OCI-LY7 (cell line): Measurements from ENCODE around the gene APH1B. TPM values are rescaled to one million over a fixed set of nuclear protein-coding genes. Genes with fewer than 3 reads are reported as not detected.
"Not testable (repeated sequence)": the region's sequence is repeated elsewhere in the genome, so short reads cannot be mapped to it uniquely, and the experiment has no call there.

Experiments used
- BruUV-seq: library from RNA; stranded (reverse); fragments of 400-500 nt; replicated peaks from 2 replicates; lab custom pipeline; 2021; lab: Mats Ljungman, UMichigan
- CTCF ChIA-PET: fragments of 300-600 bp; sonication (Branson Sonifier 250); formaldehyde crosslinking; loops from one replicate; lab custom pipeline; 2022; ENCODE audit warnings: antibody characterized with exemption; ENCODE audit not compliant: unreplicated experiment; lab: Charles Lee
- POLR2A ChIA-PET: fragments of 300-600 bp; sonication (Branson Sonifier 250); formaldehyde crosslinking; loops from one replicate; lab custom pipeline; 2022; ENCODE audit warnings: antibody characterized with exemption; lab: Charles Lee
- DNase-seq: peaks from one replicate; pipeline ENCODE4 v3.0.0-alpha.2; 2015; ENCODE audit warnings: low spot score
- H2AFZ ChIP-seq: fragments of 200-600 bp; sonication (generic), shearing (Covaris generic); 2 replicates; pipeline ENCODE4 v1.6.1; 2014; ENCODE audit warnings: mild to moderate bottlenecking, antibody characterized with exemption, low read length, moderate library complexity
- H3K27ac ChIP-seq: fragments of 200-600 bp; sonication (generic); 2 replicates; pipeline ENCODE4 v1.5.1; 2014; ENCODE audit warnings: mixed run types, low read depth, mild to moderate bottlenecking, moderate library complexity, low read length, inconsistent platforms; ENCODE audit not compliant: poor library complexity, severe bottlenecking
- H3K36me3 ChIP-seq: fragments of 200-600 bp; sonication (generic); 2 replicates; pipeline ENCODE4 v1.6.1; 2014; ENCODE audit warnings: mild to moderate bottlenecking, antibody characterized with exemption, low read length, moderate library complexity, mixed read lengths; ENCODE audit not compliant: insufficient read depth
- H3K4me1 ChIP-seq: fragments of 200-600 bp; sonication (generic); 2 replicates; pipeline ENCODE4 v1.5.1; 2014; ENCODE audit warnings: mild to moderate bottlenecking, low read length; ENCODE audit not compliant: insufficient read depth, poor library complexity, severe bottlenecking
- H3K4me2 ChIP-seq: fragments of 200-600 bp; sonication (generic); 2 replicates; pipeline ENCODE4 v1.6.1; 2014; ENCODE audit warnings: mild to moderate bottlenecking, low read length
- H3K4me3 ChIP-seq: fragments of 200-600 bp; sonication (generic); 2 replicates; pipeline ENCODE4 v1.5.1; 2014; ENCODE audit warnings: mild to moderate bottlenecking, low read depth, low read length; ENCODE audit not compliant: poor library complexity, severe bottlenecking
- H3K79me2 ChIP-seq: fragments of 200-600 bp; sonication (generic); 2 replicates; pipeline ENCODE4 v1.6.1; 2016; ENCODE audit warnings: low read depth, mild to moderate bottlenecking, low read length, moderate library complexity, mixed read lengths; ENCODE audit not compliant: insufficient read depth
- H3K9me2 ChIP-seq: fragments of 200-600 bp; sonication (generic); 2 replicates; pipeline ENCODE4 v1.6.1; 2016; ENCODE audit warnings: mild to moderate bottlenecking, low read length, mixed read lengths; ENCODE audit not compliant: insufficient read depth
- H3K9me3 ChIP-seq: fragments of 200-600 bp; sonication (generic); 2 replicates; pipeline ENCODE4 v1.6.1; 2014; ENCODE audit warnings: mild to moderate bottlenecking, mixed run types, low read length, mixed read lengths
- H4K20me1 ChIP-seq: fragments of 200-600 bp; sonication (generic); 2 replicates; pipeline ENCODE4 v1.6.1; 2014; ENCODE audit warnings: mild to moderate bottlenecking, antibody characterized with exemption, low read length, moderate library complexity, mixed read lengths; ENCODE audit not compliant: insufficient read depth
- EZH2phosphoT487 ChIP-seq: fragments of 200-600 bp; sonication (generic); IDR thresholded peaks from 2 replicates; pipeline ENCODE4 v1.6.1; 2018; ENCODE audit warnings: low read depth, borderline replicate concordance, mild to moderate bottlenecking, mixed run types, antibody characterized with exemption, low read length, moderate library complexity, mixed read lengths
- intact Hi-C: fragments of 100-400 bp; cut with micrococcal nuclease; formaldehyde crosslinking; loops from one replicate; pipeline ENCODE4 v1.10.0; 2022; ENCODE audit not compliant: unreplicated experiment
- total RNA-seq, 2 experiments: library from RNA; depleted of rRNA in 1 of 2; stranded (reverse); fragments of >200 nt in 1 of 2; shearing (Covaris generic) in 1 of 2; gene quantifications; 2 replicates each; pipeline ENCODE4 v1.2.3, GENCODE V29; 2014 to 2022
- TF ChIP-seq, protein P1 (sequence below): fragments of 200-600 bp; sonication (generic); conservative IDR thresholded peaks from 2 replicates; pipeline ENCODE4 v1.5.1; 2014; ENCODE audit warnings: mild to moderate bottlenecking, antibody characterized with exemption, low read length, moderate library complexity, mixed read lengths

Gene APH1B
- total RNA-seq, 2 experiments from 2014 or later: 8.3 to 24.1 TPM

DNA sequence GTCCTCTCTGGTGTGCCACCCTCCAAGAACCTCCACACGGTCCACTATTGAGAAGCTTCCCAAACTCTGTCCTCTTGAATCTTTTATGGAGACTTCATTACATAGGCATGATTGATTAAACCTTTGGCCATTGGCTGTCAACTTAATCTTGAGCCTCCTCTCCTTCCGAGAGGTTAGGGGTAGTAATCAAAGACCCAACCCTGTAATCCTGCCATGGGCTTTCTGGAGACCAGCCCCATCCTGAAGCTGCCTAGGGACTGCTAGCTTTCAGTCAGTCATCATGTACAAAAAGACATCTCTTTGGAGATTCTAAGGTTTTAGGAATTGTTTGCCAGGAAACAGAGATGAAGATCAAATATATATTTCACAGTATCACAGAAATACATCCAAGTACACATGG lies 37.0 kb downstream of the APH1B start:
- no peak overlapping the region for H3K4me3 ChIP-seq
- no peaks in the 10 kb centered on the region for H3K79me2 ChIP-seq
- no TSS peak for BruUV-seq
- H3K36me3 ChIP-seq: no peaks in the 10 kb centered on the region
- H3K4me1 ChIP-seq: no peaks in the 10 kb centered on the region
- no peak for TF ChIP-seq EZH2phosphoT487
- TF ChIP-seq, protein P1, sequence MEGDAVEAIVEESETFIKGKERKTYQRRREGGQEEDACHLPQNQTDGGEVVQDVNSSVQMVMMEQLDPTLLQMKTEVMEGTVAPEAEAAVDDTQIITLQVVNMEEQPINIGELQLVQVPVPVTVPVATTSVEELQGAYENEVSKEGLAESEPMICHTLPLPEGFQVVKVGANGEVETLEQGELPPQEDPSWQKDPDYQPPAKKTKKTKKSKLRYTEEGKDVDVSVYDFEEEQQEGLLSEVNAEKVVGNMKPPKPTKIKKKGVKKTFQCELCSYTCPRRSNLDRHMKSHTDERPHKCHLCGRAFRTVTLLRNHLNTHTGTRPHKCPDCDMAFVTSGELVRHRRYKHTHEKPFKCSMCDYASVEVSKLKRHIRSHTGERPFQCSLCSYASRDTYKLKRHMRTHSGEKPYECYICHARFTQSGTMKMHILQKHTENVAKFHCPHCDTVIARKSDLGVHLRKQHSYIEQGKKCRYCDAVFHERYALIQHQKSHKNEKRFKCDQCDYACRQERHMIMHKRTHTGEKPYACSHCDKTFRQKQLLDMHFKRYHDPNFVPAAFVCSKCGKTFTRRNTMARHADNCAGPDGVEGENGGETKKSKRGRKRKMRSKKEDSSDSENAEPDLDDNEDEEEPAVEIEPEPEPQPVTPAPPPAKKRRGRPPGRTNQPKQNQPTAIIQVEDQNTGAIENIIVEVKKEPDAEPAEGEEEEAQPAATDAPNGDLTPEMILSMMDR: no peak
- DNase-seq: no peak
- H3K9me3 ChIP-seq: no peaks in the 10 kb centered on the region
- H3K4me2 ChIP-seq: no peak overlapping the region
- POLR2A ChIA-PET: no interaction called here
- no peaks in the 10 kb centered on the region for H3K9me2 ChIP-seq
- intact Hi-C loops: no loop called here
- no peaks in the 10 kb centered on the region for H4K20me1 ChIP-seq
- H2AFZ ChIP-seq: no peak overlapping the region
- H3K27ac ChIP-seq: no peak overlapping the region
- CTCF ChIA-PET: no interaction called here

DNA sequence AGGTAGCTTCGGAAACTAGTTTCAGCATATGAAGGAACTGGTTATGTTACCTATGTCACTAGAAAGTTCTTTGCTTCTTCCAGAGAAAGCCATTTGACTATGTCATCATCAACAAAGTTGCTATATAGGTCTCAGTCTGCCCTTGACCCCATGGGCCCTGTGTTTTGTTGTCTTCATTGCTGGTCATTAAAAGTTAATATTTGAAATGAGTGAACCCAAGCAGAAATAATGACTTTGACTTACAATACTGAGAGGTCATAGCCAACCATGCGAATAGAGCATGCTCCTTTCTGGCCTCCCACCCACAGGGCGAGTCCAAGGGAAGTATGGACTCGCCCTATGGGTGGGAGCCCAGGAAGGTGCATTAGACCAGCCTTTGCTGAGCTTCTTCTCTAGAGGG lies 40.9 kb downstream of the APH1B start:
- Histone ChIP-seq H3K79me2 (no peaks in the 10 kb centered on the region), H3K36me3 (no peaks in the 10 kb centered on the region), H2AFZ (no peak overlapping the region), H3K4me1 (no peaks in the 10 kb centered on the region), H3K9me2 (no peaks in the 10 kb centered on the region), H4K20me1 (no peaks in the 10 kb centered on the region), H3K4me2 (no peak overlapping the region), H3K9me3 (no peaks in the 10 kb centered on the region), H3K4me3 (no peak overlapping the region), H3K27ac (no peak overlapping the region)
- CTCF ChIA-PET: no interaction called here
- no TSS peak for BruUV-seq
- TF ChIP-seq, protein P1: no peak
- TF ChIP-seq EZH2phosphoT487: no peak
- intact Hi-C loops: no loop called here
- POLR2A ChIA-PET: interaction anchor here (1.4 kb wide), 1 partner anchor 8 kb away, joined by 3 read pairs; no protein-coding TSS in a partner anchor
- DNase-seq: no peak

GRCh38 chr15:63319065-63319464 lies 41.7 kb downstream of the APH1B start:
- Histone ChIP-seq H3K27ac (no peak overlapping the region), H3K4me3 (no peak overlapping the region), H3K4me2 (no peak overlapping the region), H3K9me3 (no peaks in the 10 kb centered on the region), H4K20me1 (no peaks in the 10 kb centered on the region), H3K4me1 (no peaks in the 10 kb centered on the region), H2AFZ (no peak overlapping the region), H3K9me2 (no peaks in the 10 kb centered on the region), H3K79me2 (no peaks in the 10 kb centered on the region), H3K36me3 (no peaks in the 10 kb centered on the region)
- no peak for DNase-seq
- intact Hi-C loops: no loop called here
- CTCF ChIA-PET: no interaction called here
- TF ChIP-seq EZH2phosphoT487: no peak
- TF ChIP-seq, protein P1: no peak
- POLR2A ChIA-PET: interaction anchor here (1.4 kb wide), 1 partner anchor 9 kb away, joined by 3 read pairs; no protein-coding TSS in a partner anchor
- BruUV-seq: no TSS peak

DNA sequence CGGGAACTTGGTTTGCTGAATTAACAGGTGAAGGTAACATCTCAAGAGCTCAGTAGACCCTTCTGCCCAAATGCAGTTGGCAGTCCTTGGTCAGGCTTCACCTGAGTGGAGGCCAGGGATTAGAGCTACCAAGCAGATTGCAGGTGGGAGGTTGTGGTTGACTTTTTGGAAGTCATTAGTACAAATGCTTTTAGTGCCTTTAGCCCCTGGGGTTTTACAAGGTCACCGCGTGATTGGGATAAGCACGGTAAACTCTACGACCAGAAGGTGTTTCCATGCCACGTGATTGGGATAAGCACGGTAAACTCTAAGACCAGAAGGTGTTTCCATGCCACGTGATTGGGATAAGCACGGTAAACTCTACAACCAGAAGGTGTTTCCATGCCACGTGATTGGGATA lies 43.0 kb downstream of the APH1B start:
- intact Hi-C loops, BruUV-seq, H4K20me1 ChIP-seq, H3K4me2 ChIP-seq, H3K4me3 ChIP-seq, H3K79me2 ChIP-seq, POLR2A ChIA-PET, H2AFZ ChIP-seq, H3K4me1 ChIP-seq, H3K9me3 ChIP-seq, H3K9me2 ChIP-seq, H3K36me3 ChIP-seq, CTCF ChIA-PET, DNase-seq, H3K27ac ChIP-seq: not testable (repeated sequence)
